ENCODE measurements around the gene ATF1. TPM values are rescaled to one million over a fixed set of nuclear protein-coding genes. Genes with fewer than 3 reads are reported as not detected.

Gene ATF1
- total and polyA plus RNA-seq, 8 donors: 0.58 to 42.0 (median 14.5) TPM

DNA sequence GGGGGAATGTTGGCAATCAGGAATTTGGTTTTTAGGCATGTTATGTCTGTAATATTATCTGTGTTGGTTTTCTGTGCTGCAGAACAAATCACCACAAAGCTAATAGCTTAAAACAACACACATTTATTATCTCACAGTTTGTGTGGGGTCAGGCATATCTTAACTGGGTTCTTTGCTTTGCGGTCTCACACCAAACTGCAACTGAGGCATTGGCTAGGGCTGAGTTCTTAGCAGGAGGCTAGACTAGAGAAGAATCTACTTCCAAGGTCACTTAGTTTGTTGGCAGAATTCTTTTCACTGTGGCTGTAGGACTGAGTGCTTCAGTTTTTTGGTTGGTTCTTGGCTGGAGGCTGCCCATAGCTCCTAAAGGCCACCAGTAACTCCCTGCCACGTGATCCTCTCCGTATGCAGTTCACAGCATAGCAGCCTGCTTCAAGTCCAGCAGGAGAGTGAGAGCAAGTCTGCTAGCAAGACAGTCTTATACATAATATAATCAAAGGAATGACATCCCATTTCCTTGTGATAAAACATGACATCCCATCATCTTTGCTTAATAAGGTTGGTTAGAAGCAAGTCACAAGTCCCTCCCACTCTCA is 21.6 kb downstream of the ATF1 start:
- no peaks in the 10 kb centered on the region for H3K27me3 ChIP-seq
- no peak for TF ChIP-seq EP300 (IDR thresholded peaks at IDR 0.05)
- no peak for TF ChIP-seq CTCF (IDR thresholded peaks at IDR 0.05)
- no peak for TF ChIP-seq POLR2A (IDR thresholded peaks at IDR 0.05)
- no peak for TF ChIP-seq POLR2AphosphoS5 (IDR thresholded peaks at IDR 0.05)
- no peaks in the 10 kb centered on the region for H3K9me3 ChIP-seq
- no peak for DNase-seq
- no peak overlapping the region for H3K27ac ChIP-seq
- peaks cover 6 to 40% (median 35%) of the 10 kb centered on the region in 4 donors for H3K36me3 ChIP-seq
- H3K4me3 ChIP-seq: no peak overlapping the region
- intact Hi-C loops (cut with DNase I; ENCODE audit: low total_unique reads): no loop called here
- WGBS, 5 donors: 71 to 94% (median 76%) methylated on average over 3 of the region's 3 CpGs
- peaks cover 4 to 25% (median 10%) of the 10 kb centered on the region in 4 donors for H3K4me1 ChIP-seq

DNA sequence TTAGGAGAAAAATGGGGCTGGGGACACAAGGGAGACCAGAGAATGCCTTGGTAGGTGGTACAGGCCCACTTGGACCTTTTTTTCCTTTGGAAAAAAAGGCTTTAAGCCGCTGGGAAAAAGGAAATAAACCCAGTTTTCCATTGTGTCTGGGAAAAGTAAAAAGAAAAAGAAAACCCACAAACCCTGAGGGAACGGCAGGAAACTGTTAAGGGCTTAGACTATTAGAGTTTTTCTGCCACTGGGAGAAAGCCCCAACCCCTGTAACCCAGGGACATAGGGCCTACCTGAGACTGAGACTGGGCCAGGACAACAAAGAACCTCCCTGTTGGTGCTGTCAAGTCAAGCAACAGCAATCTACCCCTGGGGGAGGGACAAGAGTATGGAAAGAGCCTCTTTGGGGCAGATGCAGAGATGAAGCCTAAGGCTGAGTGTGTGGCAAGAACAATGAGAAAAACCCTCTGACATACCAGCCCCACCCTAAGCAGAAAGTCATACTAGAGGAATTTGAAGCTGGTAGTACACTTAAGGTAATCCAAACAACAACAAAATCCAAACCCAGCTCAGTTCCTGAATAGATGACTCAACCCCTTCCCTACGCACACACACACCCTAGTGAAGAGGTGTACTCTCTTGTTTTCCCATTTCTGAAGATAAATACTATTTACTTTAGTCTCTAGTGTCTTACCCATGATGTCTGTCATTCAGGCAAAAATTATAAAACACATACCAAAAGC is 22.8 kb downstream of the ATF1 start:
- H3K27ac ChIP-seq: peak overlapping the region in 3 of 5 donors; percentile 23 to 56 (median 26)
- WGBS, 5 donors: 69 to 87% (median 79%) methylated on average over 3 of the region's 3 CpGs

DNA sequence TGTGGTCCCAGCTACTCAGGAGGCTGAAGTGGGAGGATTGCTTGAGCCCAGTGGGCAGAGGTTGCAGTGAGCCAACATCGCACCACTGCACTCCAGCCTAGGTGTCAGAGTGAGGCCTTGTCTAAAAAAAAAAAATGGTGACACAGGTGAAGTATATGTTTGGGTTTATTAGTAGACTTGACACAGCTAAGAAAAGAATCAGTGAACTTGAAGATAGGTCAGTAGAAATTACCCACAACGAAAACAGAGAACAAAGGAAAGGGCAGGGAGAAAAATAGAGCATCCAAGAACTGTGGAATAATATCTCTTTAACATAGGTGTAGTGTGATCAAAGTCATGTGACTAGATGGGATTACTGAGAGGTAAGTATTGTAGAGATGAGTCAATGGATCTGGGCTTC is 23.7 kb downstream of the ATF1 start:
- intact Hi-C loops (cut with DNase I; ENCODE audit: low total_unique reads): no loop called here
- Histone ChIP-seq H3K4me3 (no peak overlapping the region), H3K27ac (peak overlapping the region in 1 of 5 donors; percentile 56), H3K4me1 (peaks cover 6 to 43% (median 20%) of the 10 kb centered on the region in 4 donors), H3K9me3 (no peaks in the 10 kb centered on the region), H3K36me3 (peaks cover 0 to 20% (median 16%) of the 10 kb centered on the region in 4 donors), H3K27me3 (no peaks in the 10 kb centered on the region)
- 95 to 98% (median 97%) methylated on average over 2 of the region's 2 CpGs for WGBS, 5 donors
- TF ChIP-seq POLR2AphosphoS5 (IDR thresholded peaks at IDR 0.05): no peak
- no peak for TF ChIP-seq CTCF (IDR thresholded peaks at IDR 0.05)
- TF ChIP-seq POLR2A (IDR thresholded peaks at IDR 0.05): no peak
- TF ChIP-seq EP300 (IDR thresholded peaks at IDR 0.05): no peak
- no peak for DNase-seq

More for the DNA sequence above, 22.8 kb downstream of the ATF1 start:
- TF ChIP-seq CTCF (IDR thresholded peaks at IDR 0.05) (no peak), POLR2AphosphoS5 (IDR thresholded peaks at IDR 0.05) (peak in 1 of 3 donors; percentile 34)
- Histone ChIP-seq H3K27me3 (no peaks in the 10 kb centered on the region), H3K9me3 (no peaks in the 10 kb centered on the region), H3K4me1 (peaks cover 6 to 33% (median 14%) of the 10 kb centered on the region in 4 donors), H3K4me3 (no peak overlapping the region), H3K36me3 (peaks cover under 1 to 29% (median 23%) of the 10 kb centered on the region in 4 donors)
- intact Hi-C loops (cut with DNase I; ENCODE audit: low total_unique reads): no loop called here
- no peak for DNase-seq

- no peaks in the 10 kb centered on the region for H3K27me3 ChIP-seq
These were observed 24.7 kb downstream of the ATF1 start for GRCh38 chr12:50788561-50788960.

More at GRCh38 chr12:50788561-50788960, 24.7 kb downstream of the ATF1 start:
- no peak overlapping the region for H3K4me3 ChIP-seq
- no peaks in the 10 kb centered on the region for H3K9me3 ChIP-seq
- no peak overlapping the region for H3K27ac ChIP-seq
- 84 to 96% (median 87%) methylated on average over 3 of the region's 3 CpGs for WGBS, 5 donors
- DNase-seq: no peak
- no peak for TF ChIP-seq POLR2A (IDR thresholded peaks at IDR 0.05)
- TF ChIP-seq POLR2AphosphoS5 (IDR thresholded peaks at IDR 0.05): no peak
- no peak for TF ChIP-seq CTCF (IDR thresholded peaks at IDR 0.05)
- no peak for TF ChIP-seq EP300 (IDR thresholded peaks at IDR 0.05)
- peaks cover 6 to 50% (median 20%) of the 10 kb centered on the region in 4 donors for H3K4me1 ChIP-seq
- intact Hi-C loops (cut with DNase I; ENCODE audit: low total_unique reads): no loop called here
- peaks cover 0 to 13% (median 12%) of the 10 kb centered on the region in 4 donors for H3K36me3 ChIP-seq

All from stomach (tissue), 9 donors.